Vagina (tissue), 2 donors: Measurements from ENCODE around the gene SNAP47.

Source experiments
- CTCF ChIP-seq, 3 experiments: fragments of 450-650 bp in 2 of 3; fragments of 200-600 bp in 1 of 3; sonication (generic) in 1 of 3; IDR thresholded peaks; one replicate each; pipeline ENCODE4 v1.5.1; 2017 to 2019; ENCODE audit warnings: antibody characterized with exemption in 3 of 3, mild to moderate bottlenecking in 2 of 3, moderate library complexity in 2 of 3
- POLR2A ChIP-seq, 2 donors: fragments of 450-650 bp; IDR thresholded peaks; one replicate each; pipeline ENCODE4 v1.6.1; 2017; ENCODE audit warnings: antibody characterized with exemption in 2 of 2, mild to moderate bottlenecking in 2 of 2, moderate library complexity in 2 of 2
- POLR2AphosphoS5 ChIP-seq, 2 donors: sonication (generic); formaldehyde crosslinking; IDR thresholded peaks; one replicate each; pipeline ENCODE4 v1.9.0; 2017; ENCODE audit warnings: antibody characterized with exemption in 2 of 2, mild to moderate bottlenecking in 2 of 2, low read depth in 1 of 2; ENCODE audit not compliant: insufficient read depth in 1 of 2

- TF ChIP-seq POLR2A (IDR thresholded peaks at IDR 0.05), result no peak
- no peak for TF ChIP-seq CTCF (IDR thresholded peaks at IDR 0.05)
- TF ChIP-seq POLR2AphosphoS5 (IDR thresholded peaks at IDR 0.05; ENCODE audit: insufficient read depth in 1 of 2, low read depth in 1 of 2), result no peak
Measured at GRCh38 chr1:227771326-227771725, 36.1 kb downstream of the SNAP47 start.
